ENCODE results near the gene ASMTL.
"Not testable (repeated sequence)": the region's sequence is repeated elsewhere in the genome, so short reads cannot be mapped to it uniquely, and the experiment has no call there.

DNA sequence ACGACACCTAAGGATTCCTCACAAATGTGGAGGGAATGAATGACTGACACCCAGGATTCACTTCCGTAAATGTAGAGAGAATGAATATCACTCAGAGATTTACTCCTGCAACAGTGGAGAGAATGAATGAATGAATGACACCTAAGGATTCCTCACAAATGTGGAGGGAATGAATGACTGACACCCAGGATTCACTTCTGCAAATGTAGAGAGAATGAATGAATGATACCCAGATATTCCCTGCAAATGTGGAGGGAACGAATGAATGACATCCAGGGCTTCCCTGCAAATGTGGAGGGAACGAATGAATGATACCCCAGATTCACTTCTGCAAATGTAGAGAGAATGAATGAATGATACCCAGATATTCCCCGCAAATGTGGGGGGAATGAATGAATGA, 36.6 kb upstream of the ASMTL start:
- TF ChIP-seq, protein P1, sequence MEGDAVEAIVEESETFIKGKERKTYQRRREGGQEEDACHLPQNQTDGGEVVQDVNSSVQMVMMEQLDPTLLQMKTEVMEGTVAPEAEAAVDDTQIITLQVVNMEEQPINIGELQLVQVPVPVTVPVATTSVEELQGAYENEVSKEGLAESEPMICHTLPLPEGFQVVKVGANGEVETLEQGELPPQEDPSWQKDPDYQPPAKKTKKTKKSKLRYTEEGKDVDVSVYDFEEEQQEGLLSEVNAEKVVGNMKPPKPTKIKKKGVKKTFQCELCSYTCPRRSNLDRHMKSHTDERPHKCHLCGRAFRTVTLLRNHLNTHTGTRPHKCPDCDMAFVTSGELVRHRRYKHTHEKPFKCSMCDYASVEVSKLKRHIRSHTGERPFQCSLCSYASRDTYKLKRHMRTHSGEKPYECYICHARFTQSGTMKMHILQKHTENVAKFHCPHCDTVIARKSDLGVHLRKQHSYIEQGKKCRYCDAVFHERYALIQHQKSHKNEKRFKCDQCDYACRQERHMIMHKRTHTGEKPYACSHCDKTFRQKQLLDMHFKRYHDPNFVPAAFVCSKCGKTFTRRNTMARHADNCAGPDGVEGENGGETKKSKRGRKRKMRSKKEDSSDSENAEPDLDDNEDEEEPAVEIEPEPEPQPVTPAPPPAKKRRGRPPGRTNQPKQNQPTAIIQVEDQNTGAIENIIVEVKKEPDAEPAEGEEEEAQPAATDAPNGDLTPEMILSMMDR (IDR thresholded peaks at IDR 0.05; ENCODE audit: insufficient read depth, low read length, poor library complexity, severe bottlenecking): not testable (repeated sequence)
- TF ChIP-seq EZH2phosphoT487 (conservative IDR thresholded peaks at IDR 0.05; ENCODE audit: low read length): not testable (repeated sequence)

All from SU-DHL-6 (cell line).